Epithelial cell of esophagus (primary cell): ENCODE data around the gene UBAP2.

Experiments
- DNase-seq: peaks from one replicate; pipeline ENCODE4 v3.0.0; 2010; ENCODE audit warnings: low read depth
- H3K4me3 ChIP-seq: 2 replicates; pipeline ENCODE4 v1.5.1; 2011; ENCODE audit warnings: mild to moderate bottlenecking, low read length, control low read depth
- CTCF ChIP-seq: IDR thresholded peaks from 2 replicates; pipeline ENCODE4 v1.5.1; 2011; ENCODE audit warnings: low read depth, mild to moderate bottlenecking, low read length, control low read depth, inconsistent platforms; ENCODE audit not compliant: insufficient read depth; ENCODE audit errors: missing control alignments

Gene UBAP2

GRCh38 chr9:34010979-34011378 is 37.7 kb downstream of the UBAP2 start:
- no peak for TF ChIP-seq CTCF
- no peak overlapping the region for H3K4me3 ChIP-seq
- peak; percentile 17 for DNase-seq

- no peak for DNase-seq
- no peak overlapping the region for H3K4me3 ChIP-seq
- TF ChIP-seq CTCF: no peak
Measured at GRCh38 chr9:34001951-34002350, 46.7 kb downstream of the UBAP2 start.

- H3K4me3 ChIP-seq: no peak overlapping the region
- TF ChIP-seq CTCF: no peak
- no peak for DNase-seq
Measured at GRCh38 chr9:34001298-34001697, 47.4 kb downstream of the UBAP2 start.

- no peak overlapping the region for H3K4me3 ChIP-seq
- DNase-seq: no peak
- TF ChIP-seq CTCF: no peak
Measured at GRCh38 chr9:33995449-33995848, 53.2 kb downstream of the UBAP2 start.

GRCh38 chr9:33993104-33993503 is 55.6 kb downstream of the UBAP2 start:
- no peak for TF ChIP-seq CTCF
- DNase-seq: no peak
- H3K4me3 ChIP-seq: no peak overlapping the region

GRCh38 chr9:33992632-33993031 is 56.1 kb downstream of the UBAP2 start:
- TF ChIP-seq CTCF: no peak
- no peak for DNase-seq
- H3K4me3 ChIP-seq: no peak overlapping the region

- no peak overlapping the region for H3K4me3 ChIP-seq
- TF ChIP-seq CTCF: no peak
Measured at GRCh38 chr9:33988219-33988890, 60.3 kb downstream of the UBAP2 start.

More at GRCh38 chr9:33988219-33988890, 60.3 kb downstream of the UBAP2 start:
- DNase-seq: peak; percentile 73
